ENCODE results near the gene SH3PXD2A. TPM values are rescaled to one million over a fixed set of nuclear protein-coding genes. Genes with fewer than 3 reads are reported as not detected.
A peak's percentile ranks its signal among the peaks of the same experiment; 100 is the strongest.

SH3PXD2A gene
- total and polyA plus RNA-seq, 7 experiments from 2014 or later, result 0.54 to 20.5 (median 9.9) TPM

DNA sequence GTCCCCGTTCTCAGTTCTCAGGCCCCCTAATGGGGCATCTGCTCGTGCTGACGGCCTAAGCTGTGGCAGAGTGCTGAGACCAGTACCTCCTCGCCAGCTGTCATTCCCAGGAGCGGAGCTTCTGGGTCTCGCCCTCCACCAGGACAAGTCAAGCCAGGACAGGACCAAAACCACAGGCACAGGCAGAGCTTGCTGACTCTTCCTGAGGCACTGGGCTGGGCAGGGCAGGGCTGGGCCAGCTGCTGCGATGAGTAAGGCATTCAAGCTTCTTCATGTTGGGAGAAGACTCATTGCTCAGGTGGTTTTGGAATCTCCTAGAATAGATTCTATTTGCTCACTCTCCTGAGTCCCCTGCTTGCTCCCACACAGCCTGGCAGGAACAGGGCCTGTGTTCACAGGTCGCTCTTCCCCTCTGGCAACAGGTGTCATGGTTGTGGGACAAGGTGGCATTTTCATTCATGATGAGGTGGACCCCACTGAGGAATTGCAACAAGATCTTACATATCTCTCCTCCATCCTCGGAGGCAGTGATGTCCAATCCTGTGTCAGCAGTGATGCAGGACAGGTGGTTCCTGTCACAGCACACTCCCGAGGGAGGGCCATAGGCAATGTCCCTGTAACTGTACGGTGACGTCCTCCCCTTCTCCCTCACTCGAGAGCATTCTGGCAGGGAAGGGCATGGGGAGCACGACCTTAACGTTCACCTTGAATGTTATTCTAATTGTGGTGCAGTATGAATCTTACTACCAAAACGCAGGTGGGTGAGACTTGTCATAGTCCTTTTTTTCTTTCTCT lies 17.0 kb upstream of the SH3PXD2A start:
- DNase-seq, result no peak
- POLR2A ChIA-PET, result interaction anchor here (0.9 kb wide), 1 partner anchor 152 kb away, joined by 5 read pairs; no protein-coding TSS in a partner anchor
- Mint-ChIP-seq H3K36me3 (peaks cover 0 to 32% (median 3%) of the 10 kb centered on the region in 5 donors), H3K27ac (no peak overlapping the region), H3K9me3 (no peaks in the 10 kb centered on the region), H3K4me1 (no peaks in the 10 kb centered on the region), H3K4me3 (no peak overlapping the region), H3K27me3 (no peaks in the 10 kb centered on the region)
- no peaks in the 10 kb centered on the region for H3K4me1 ChIP-seq (ENCODE audit: control insufficient read depth in 2 of 2, insufficient read depth in 2 of 2, low read length in 2 of 2)
- no peak for ATAC-seq
- intact Hi-C loops (cut with micrococcal nuclease), result no loop called here
- H3K27ac ChIP-seq (ENCODE audit: low read depth, low read length), result no peak overlapping the region
- CTCF ChIA-PET, result no interaction called here
- H3K4me3 ChIP-seq (ENCODE audit: low read length), result no peak overlapping the region
- no peaks in the 10 kb centered on the region for H3K9me3 ChIP-seq (ENCODE audit: control insufficient read depth in 2 of 3, low read length in 3 of 3)
- H3K36me3 ChIP-seq (ENCODE audit: control insufficient read depth in 2 of 3, insufficient read depth in 3 of 3, low read length in 3 of 3), result peaks cover 0 to 25% (median 0%) of the 10 kb centered on the region in 3 experiments
- no peaks in the 10 kb centered on the region for H3K27me3 ChIP-seq (ENCODE audit: control insufficient read depth in 2 of 2, insufficient read depth in 2 of 2, low read length in 2 of 2)

DNA sequence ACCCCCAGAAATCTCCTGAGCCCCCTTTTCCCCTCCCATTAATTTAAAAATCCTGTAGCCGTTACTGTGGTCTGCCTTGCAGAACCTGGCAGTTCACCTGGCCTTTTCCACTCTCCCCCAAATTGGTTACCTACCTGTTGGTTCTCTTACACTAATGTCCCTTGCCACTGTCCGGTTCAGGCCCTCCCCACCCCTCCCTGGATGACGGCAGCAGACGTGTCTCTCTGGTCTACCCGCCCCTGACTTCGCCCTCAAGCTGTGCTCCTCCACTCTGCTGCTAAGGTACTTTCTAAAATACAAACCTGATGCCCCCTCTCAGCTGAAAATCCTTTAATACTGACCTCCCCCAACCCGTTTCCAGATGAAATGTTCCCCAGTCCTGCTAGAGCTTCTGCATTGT lies 15.6 kb upstream of the SH3PXD2A start:
- Histone ChIP-seq H3K27ac (ENCODE audit: low read depth, low read length) (no peak overlapping the region), H3K36me3 (ENCODE audit: control insufficient read depth in 2 of 3, insufficient read depth in 3 of 3, low read length in 3 of 3) (peaks cover 0 to 19% (median 0%) of the 10 kb centered on the region in 3 experiments), H3K4me1 (ENCODE audit: control insufficient read depth in 2 of 2, insufficient read depth in 2 of 2, low read length in 2 of 2) (no peaks in the 10 kb centered on the region), H3K9me3 (ENCODE audit: control insufficient read depth in 2 of 3, low read length in 3 of 3) (peaks cover 0 to 3% (median 0%) of the 10 kb centered on the region in 3 experiments), H3K27me3 (ENCODE audit: control insufficient read depth in 2 of 2, insufficient read depth in 2 of 2, low read length in 2 of 2) (no peaks in the 10 kb centered on the region), H3K4me3 (ENCODE audit: low read length) (no peak overlapping the region)
- no peak overlapping the region for H3K4me3 Mint-ChIP-seq
- POLR2A ChIA-PET, result no interaction called here
- DNase-seq (no peak), ATAC-seq (no peak)
- H3K27me3 Mint-ChIP-seq, result no peaks in the 10 kb centered on the region
- H3K9me3 Mint-ChIP-seq, result peaks cover 0 to 3% (median 0%) of the 10 kb centered on the region in 11 donors
- CTCF ChIA-PET, result no interaction called here
- intact Hi-C loops (cut with micrococcal nuclease), result no loop called here
- H3K27ac Mint-ChIP-seq, result no peak overlapping the region
- no peaks in the 10 kb centered on the region for H3K4me1 Mint-ChIP-seq
- peaks cover 0 to 37% (median 3%) of the 10 kb centered on the region in 5 donors for H3K36me3 Mint-ChIP-seq

DNA sequence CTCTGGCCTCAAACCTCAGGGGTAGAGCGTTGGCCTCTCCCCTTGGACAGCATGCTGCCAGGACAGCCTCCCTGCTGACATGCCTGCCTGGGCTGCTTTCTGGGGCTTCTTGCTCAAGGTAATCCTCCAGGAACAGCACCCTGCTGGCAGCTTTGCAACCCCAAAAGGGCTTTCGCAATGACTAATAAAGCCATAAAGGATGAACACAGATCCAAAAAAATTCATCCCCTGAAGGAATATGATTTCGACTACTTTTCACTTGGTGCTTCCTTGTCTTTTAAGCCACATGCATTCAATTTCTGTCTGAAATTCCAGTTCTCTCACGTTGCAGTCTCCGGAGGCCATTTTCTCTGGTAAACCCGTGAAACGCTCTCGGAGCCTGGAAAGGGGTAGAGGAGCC lies 15.1 kb upstream of the SH3PXD2A start:
- no peaks in the 10 kb centered on the region for H3K4me1 ChIP-seq (ENCODE audit: control insufficient read depth in 2 of 2, insufficient read depth in 2 of 2, low read length in 2 of 2)
- no peaks in the 10 kb centered on the region for H3K4me1 Mint-ChIP-seq
- H3K27ac Mint-ChIP-seq, result peak overlapping the region in 1 of 9 donors; percentile 33
- no peak overlapping the region for H3K4me3 ChIP-seq (ENCODE audit: low read length)
- no peaks in the 10 kb centered on the region for H3K27me3 Mint-ChIP-seq
- no peaks in the 10 kb centered on the region for H3K27me3 ChIP-seq (ENCODE audit: control insufficient read depth in 2 of 2, insufficient read depth in 2 of 2, low read length in 2 of 2)
- no peak overlapping the region for H3K27ac ChIP-seq (ENCODE audit: low read depth, low read length)
- H3K9me3 Mint-ChIP-seq, result peaks cover 0 to 8% (median under 1%) of the 10 kb centered on the region in 11 donors
- peaks cover 0 to 4% (median under 1%) of the 10 kb centered on the region in 3 experiments for H3K9me3 ChIP-seq (ENCODE audit: control insufficient read depth in 2 of 3, low read length in 3 of 3)
- intact Hi-C loops (cut with micrococcal nuclease), result no loop called here
- ChIA-PET CTCF (no interaction called here), POLR2A (no interaction called here)
- peaks cover 0 to 39% (median 3%) of the 10 kb centered on the region in 5 donors for H3K36me3 Mint-ChIP-seq
- DNase-seq, result no peak
- no peak overlapping the region for H3K4me3 Mint-ChIP-seq
- ATAC-seq, result no peak
- H3K36me3 ChIP-seq (ENCODE audit: control insufficient read depth in 2 of 3, insufficient read depth in 3 of 3, low read length in 3 of 3), result peaks cover 0 to 19% (median 0%) of the 10 kb centered on the region in 3 experiments

DNA sequence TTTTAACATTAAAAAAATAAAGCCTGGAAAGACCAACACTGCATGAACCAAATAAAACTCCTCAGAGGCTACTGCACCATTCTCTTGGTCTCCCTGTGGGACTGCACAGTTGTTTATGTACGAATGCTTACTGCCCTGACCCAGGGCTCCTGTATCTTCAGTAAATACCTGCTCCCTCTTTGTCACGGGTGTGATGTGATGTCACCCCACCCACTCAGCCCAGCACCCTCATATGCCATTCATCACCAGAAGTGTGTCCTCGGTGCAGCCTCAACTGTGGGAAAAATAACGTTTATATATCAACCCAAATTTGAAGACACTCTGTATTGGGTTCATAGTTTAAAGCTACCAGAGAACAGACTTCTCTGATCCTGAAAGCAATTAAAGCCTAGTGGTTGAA lies 14.0 kb upstream of the SH3PXD2A start:
- intact Hi-C loops (cut with micrococcal nuclease), result no loop called here
- CTCF ChIA-PET, result interaction anchor here (0.6 to 2.2 kb wide), 4 partner anchors 11 to 209 kb away, joined by 3 to 7 read pairs (median 4); no protein-coding TSS in a partner anchor
- Mint-ChIP-seq H3K4me1 (no peaks in the 10 kb centered on the region), H3K36me3 (peaks cover 0 to 44% (median 13%) of the 10 kb centered on the region in 5 donors), H3K9me3 (peaks cover 3 to 20% (median 9%) of the 10 kb centered on the region in 11 donors), H3K27ac (no peak overlapping the region), H3K27me3 (peaks cover 0 to 6% (median 0%) of the 10 kb centered on the region in 5 donors), H3K4me3 (no peak overlapping the region)
- H3K4me1 ChIP-seq (ENCODE audit: control insufficient read depth in 2 of 2, insufficient read depth in 2 of 2, low read length in 2 of 2), result no peaks in the 10 kb centered on the region
- POLR2A ChIA-PET, result no interaction called here
- H3K4me3 ChIP-seq (ENCODE audit: low read length), result no peak overlapping the region
- H3K27ac ChIP-seq (ENCODE audit: low read depth, low read length), result no peak overlapping the region
- H3K9me3 ChIP-seq (ENCODE audit: control insufficient read depth in 2 of 3, low read length in 3 of 3), result peaks cover 0 to 9% (median 4%) of the 10 kb centered on the region in 3 experiments
- H3K27me3 ChIP-seq (ENCODE audit: control insufficient read depth in 2 of 2, insufficient read depth in 2 of 2, low read length in 2 of 2), result no peaks in the 10 kb centered on the region
- no peak for ATAC-seq
- peaks cover 0 to 14% (median 0%) of the 10 kb centered on the region in 3 experiments for H3K36me3 ChIP-seq (ENCODE audit: control insufficient read depth in 2 of 3, insufficient read depth in 3 of 3, low read length in 3 of 3)
- DNase-seq, result no peak

DNA sequence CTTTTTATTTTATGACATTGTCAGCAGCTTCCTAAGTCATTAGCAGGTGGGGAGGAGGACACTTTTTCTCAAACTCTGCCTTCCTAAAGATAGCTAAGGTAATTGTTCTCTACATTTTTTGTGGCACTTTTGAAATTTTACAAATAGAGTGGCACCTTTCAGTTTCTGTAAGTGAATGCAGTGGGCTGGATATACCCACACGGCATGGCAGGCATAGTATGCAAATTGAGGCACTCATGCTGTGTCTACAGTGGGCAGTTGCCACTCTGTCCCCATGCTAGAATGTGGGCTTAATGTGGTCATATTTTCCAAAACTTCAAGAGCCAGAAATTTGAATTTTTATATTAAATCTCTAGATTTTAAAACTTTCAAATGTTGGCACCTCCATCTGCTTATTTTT lies 12.8 kb upstream of the SH3PXD2A start:
- POLR2A ChIA-PET, result no interaction called here
- Mint-ChIP-seq H3K9me3 (peaks cover 5 to 28% (median 16%) of the 10 kb centered on the region in 11 donors), H3K36me3 (peaks cover 3 to 49% (median 22%) of the 10 kb centered on the region in 5 donors), H3K27me3 (peaks cover 0 to 6% (median 0%) of the 10 kb centered on the region in 5 donors), H3K27ac (no peak overlapping the region), H3K4me1 (no peaks in the 10 kb centered on the region), H3K4me3 (no peak overlapping the region)
- ATAC-seq (no peak), DNase-seq (no peak)
- Histone ChIP-seq H3K27me3 (ENCODE audit: control insufficient read depth in 2 of 2, insufficient read depth in 2 of 2, low read length in 2 of 2) (no peaks in the 10 kb centered on the region), H3K36me3 (ENCODE audit: control insufficient read depth in 2 of 3, insufficient read depth in 3 of 3, low read length in 3 of 3) (peaks cover 0 to 9% (median 0%) of the 10 kb centered on the region in 3 experiments), H3K4me1 (ENCODE audit: control insufficient read depth in 2 of 2, insufficient read depth in 2 of 2, low read length in 2 of 2) (no peaks in the 10 kb centered on the region), H3K27ac (ENCODE audit: low read depth, low read length) (no peak overlapping the region), H3K9me3 (ENCODE audit: control insufficient read depth in 2 of 3, low read length in 3 of 3) (peaks cover 0 to 9% (median 4%) of the 10 kb centered on the region in 3 experiments), H3K4me3 (ENCODE audit: low read length) (no peak overlapping the region)
- intact Hi-C loops (cut with micrococcal nuclease), result no loop called here
- CTCF ChIA-PET, result interaction anchor here (0.7 to 2.2 kb wide), 2 partner anchors 156 to 206 kb away, joined by 3 to 7 read pairs; no protein-coding TSS in a partner anchor

DNA sequence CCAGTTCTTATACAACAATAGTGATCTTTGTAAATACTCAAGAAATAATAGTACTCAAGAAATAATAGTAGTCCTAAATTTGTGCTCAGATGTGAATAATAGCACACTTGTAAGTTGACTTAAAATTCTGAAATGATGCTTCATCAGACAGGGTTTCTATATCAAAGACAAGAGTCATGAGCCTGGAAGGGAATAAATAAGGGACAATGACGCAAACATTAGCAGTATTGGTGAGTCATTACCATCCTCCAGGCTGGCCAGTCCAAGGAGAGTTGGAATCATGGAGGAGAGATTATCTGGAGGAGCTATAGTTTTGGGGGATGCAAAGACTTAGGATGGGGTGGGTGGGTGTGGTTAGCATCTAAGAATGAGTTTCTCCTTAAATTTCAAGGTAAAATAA lies 6.1 kb upstream of the SH3PXD2A start:
- H3K27ac Mint-ChIP-seq, result no peak overlapping the region
- H3K4me1 Mint-ChIP-seq, result peaks cover 0 to 2% (median 1%) of the 10 kb centered on the region in 7 donors
- Histone ChIP-seq H3K9me3 (ENCODE audit: control insufficient read depth in 2 of 3, low read length in 3 of 3) (peaks cover 0 to 9% (median 4%) of the 10 kb centered on the region in 3 experiments), H3K27me3 (ENCODE audit: control insufficient read depth in 2 of 2, insufficient read depth in 2 of 2, low read length in 2 of 2) (no peaks in the 10 kb centered on the region), H3K36me3 (ENCODE audit: control insufficient read depth in 2 of 3, insufficient read depth in 3 of 3, low read length in 3 of 3) (no peaks in the 10 kb centered on the region), H3K4me3 (ENCODE audit: low read length) (no peak overlapping the region), H3K4me1 (ENCODE audit: control insufficient read depth in 2 of 2, insufficient read depth in 2 of 2, low read length in 2 of 2) (no peaks in the 10 kb centered on the region), H3K27ac (ENCODE audit: low read depth, low read length) (no peak overlapping the region)
- POLR2A ChIA-PET, result no interaction called here
- peaks cover 2 to 52% (median 6%) of the 10 kb centered on the region in 5 donors for H3K27me3 Mint-ChIP-seq
- no peak for DNase-seq
- H3K4me3 Mint-ChIP-seq, result no peak overlapping the region
- peaks cover 5 to 28% (median 16%) of the 10 kb centered on the region in 11 donors for H3K9me3 Mint-ChIP-seq
- intact Hi-C loops (cut with micrococcal nuclease), result no loop called here
- peaks cover 0 to 26% (median 22%) of the 10 kb centered on the region in 5 donors for H3K36me3 Mint-ChIP-seq
- no peak for ATAC-seq
- CTCF ChIA-PET, result interaction anchor here (0.8 to 4.9 kb wide), 2 partner anchors 9 to 149 kb away, joined by 5 to 48 read pairs; no protein-coding TSS in a partner anchor
